Mesenchymal stem cell (in vitro differentiated cells and primary cell): Measurements from ENCODE around the gene QPRT.

Experiments used
- DNase-seq: peaks from one replicate; pipeline ENCODE4 v3.0.0-alpha.2; 2013
- H2AFZ ChIP-seq: one replicate; pipeline ENCODE4 v1.6.1; 2013; ENCODE audit warnings: low read depth, mild to moderate bottlenecking, control low read depth, inconsistent platforms, low read length, moderate library complexity
- H2AK5ac ChIP-seq: 2 replicates; pipeline ENCODE4 v1.6.1; 2013; ENCODE audit warnings: low read length, moderate library complexity, mild to moderate bottlenecking, inconsistent platforms; ENCODE audit not compliant: severe bottlenecking
- H2BK120ac ChIP-seq: one replicate; pipeline ENCODE4 v1.6.1; 2013; ENCODE audit warnings: low read depth, mild to moderate bottlenecking, inconsistent platforms, low read length, moderate library complexity
- H2BK12ac ChIP-seq, 2 experiments: one replicate each; pipeline ENCODE4 v1.6.1; 2013; ENCODE audit warnings: inconsistent platforms in 2 of 2, low read length in 2 of 2, mild to moderate bottlenecking in 2 of 2, moderate library complexity in 2 of 2, control low read depth in 1 of 2
- H2BK15ac ChIP-seq: one replicate; pipeline ENCODE4 v1.6.1; 2013; ENCODE audit warnings: mild to moderate bottlenecking, low read depth, inconsistent platforms; ENCODE audit not compliant: poor library complexity, severe bottlenecking
- H2BK5ac ChIP-seq: 2 replicates; pipeline ENCODE4 v1.6.1; 2013; ENCODE audit warnings: low read depth, mild to moderate bottlenecking, low read length, control low read depth, inconsistent platforms; ENCODE audit not compliant: poor library complexity, severe bottlenecking
- H3K14ac ChIP-seq, 2 experiments: one replicate each; pipeline ENCODE4 v1.6.1; 2013; ENCODE audit warnings: inconsistent platforms in 2 of 2, low read length in 2 of 2, control low read depth in 1 of 2, mild to moderate bottlenecking in 1 of 2, moderate library complexity in 1 of 2
- H3K18ac ChIP-seq, 2 experiments: one replicate each; pipeline ENCODE4 v1.6.1; 2013; ENCODE audit warnings: inconsistent platforms in 2 of 2, low read length in 2 of 2, control low read depth in 1 of 2, low read depth in 1 of 2, mild to moderate bottlenecking in 1 of 2
- H3K23ac ChIP-seq, 2 experiments: one replicate each; pipeline ENCODE4 v1.6.1; 2013; ENCODE audit warnings: inconsistent platforms in 2 of 2, low read length in 2 of 2, mild to moderate bottlenecking in 2 of 2, moderate library complexity in 2 of 2, control low read depth in 1 of 2
- H3K27ac ChIP-seq: 2 replicates; pipeline ENCODE4 v1.5.1; 2013; ENCODE audit warnings: mild to moderate bottlenecking, moderate library complexity, low read length, control low read depth, inconsistent platforms; ENCODE audit not compliant: poor library complexity, severe bottlenecking
- H3K27me3 ChIP-seq, 2 experiments: 2 replicates each; pipeline versions ENCODE4 v1.6.1 to v1.7.0; 2013; ENCODE audit warnings: low read length in 2 of 2, mild to moderate bottlenecking in 2 of 2, moderate library complexity in 2 of 2, control low read depth in 1 of 2, inconsistent platforms in 1 of 2; ENCODE audit not compliant: control insufficient read depth in 1 of 2, insufficient read depth in 1 of 2
- H3K36me3 ChIP-seq, 2 experiments: 2 replicates each; pipeline versions ENCODE4 v1.6.1 to v1.7.0; 2013; ENCODE audit warnings: low read length in 2 of 2, control low read depth in 1 of 2, inconsistent platforms in 1 of 2, low read depth in 1 of 2, mild to moderate bottlenecking in 1 of 2; ENCODE audit not compliant: insufficient read depth in 2 of 2, control insufficient read depth in 1 of 2
- H3K4ac ChIP-seq, 2 experiments: one replicate each; pipeline ENCODE4 v1.6.1; 2013; ENCODE audit warnings: inconsistent platforms in 2 of 2, low read length in 2 of 2, mild to moderate bottlenecking in 2 of 2, moderate library complexity in 2 of 2, control low read depth in 1 of 2, low read depth in 1 of 2
- H3K4me1 ChIP-seq: 2 replicates; pipeline ENCODE4 v1.6.1; 2013; ENCODE audit warnings: low read depth, low read length, control low read depth; ENCODE audit not compliant: control insufficient read depth, insufficient read depth
- H3K4me2 ChIP-seq: 2 replicates; pipeline ENCODE4 v1.6.1; 2013; ENCODE audit warnings: low read length, mild to moderate bottlenecking, inconsistent platforms; ENCODE audit not compliant: poor library complexity, severe bottlenecking
- H3K4me3 ChIP-seq, 2 experiments: 2 replicates each; pipeline versions ENCODE4 v1.5.1 to v1.7.0; 2013; ENCODE audit warnings: low read length in 2 of 2, mild to moderate bottlenecking in 2 of 2, control low read depth in 1 of 2, low read depth in 1 of 2; ENCODE audit not compliant: insufficient read depth in 1 of 2
- H3K79me1 ChIP-seq: replicated peaks from 2 replicates; pipeline ENCODE4 v1.6.1; 2013; ENCODE audit warnings: mild to moderate bottlenecking, control low read depth, low read length, inconsistent platforms; ENCODE audit not compliant: poor library complexity, severe bottlenecking
- H3K9ac ChIP-seq: 2 replicates; pipeline ENCODE4 v1.7.0; 2013; ENCODE audit warnings: mild to moderate bottlenecking, low read length, moderate library complexity
- H3K9me3 ChIP-seq: 2 replicates; pipeline ENCODE4 v1.7.0; 2013; ENCODE audit warnings: mild to moderate bottlenecking, low read length; ENCODE audit not compliant: control insufficient read depth
- H4K8ac ChIP-seq: one replicate; pipeline ENCODE4 v1.6.1; 2013; ENCODE audit warnings: inconsistent platforms, mild to moderate bottlenecking, low read length, moderate library complexity
- H4K91ac ChIP-seq: one replicate; pipeline ENCODE4 v1.6.1; 2013; ENCODE audit warnings: mild to moderate bottlenecking, low read length, inconsistent platforms
- WGBS: methylation state at CpG from one replicate; pipeline ENCODE4 v1.1.7; 2013; ENCODE audit warnings: mixed read lengths; 5-methylcytosine and 5-hydroxymethylcytosine counted together

QPRT gene

DNA sequence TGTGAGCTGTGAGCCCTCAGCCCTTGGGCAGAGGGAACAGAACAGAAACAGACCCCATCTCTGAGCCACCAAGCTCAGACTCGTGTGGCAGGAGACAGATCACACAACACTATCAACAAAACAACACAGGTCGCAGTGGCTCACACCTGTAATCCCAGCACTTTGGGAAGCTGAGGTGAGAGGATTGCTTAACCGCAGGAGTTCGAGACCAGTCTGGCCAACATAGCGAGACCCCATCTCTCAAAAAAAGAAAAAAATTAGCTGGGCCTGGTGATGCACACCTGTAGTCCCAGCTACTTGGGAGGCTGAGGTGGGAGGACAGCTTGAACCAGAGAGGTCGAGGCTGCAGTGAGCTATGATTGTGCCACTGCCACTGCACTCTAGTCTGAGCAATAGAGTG lies 5.5 kb upstream of the QPRT start:
- Histone ChIP-seq H3K79me1 (no peaks in the 10 kb centered on the region), H3K4ac (no peak overlapping the region), H3K4me1 (peaks cover 4% of the 10 kb centered on the region), H3K14ac (peak overlapping the region in 1 of 2 experiments; percentile 41), H3K4me3 (no peak overlapping the region), H3K23ac (peak overlapping the region in 1 of 2 experiments; percentile 40), H3K27ac (no peak overlapping the region), H3K36me3 (peaks cover 0 to 3% of the 10 kb centered on the region in 2 experiments), H2BK12ac (peak overlapping the region; percentile 1 to 86), H3K4me2 (no peak overlapping the region), H3K9me3 (no peaks in the 10 kb centered on the region), H3K9ac (no peak overlapping the region), H2AFZ (no peak overlapping the region), H2AK5ac (peak overlapping the region; percentile 27), H2BK5ac (no peak overlapping the region), H2BK15ac (no peak overlapping the region), H4K91ac (no peak overlapping the region), H3K18ac (no peak overlapping the region), H2BK120ac (no peak overlapping the region), H3K27me3 (peaks cover 0 to 3% of the 10 kb centered on the region in 2 experiments), H4K8ac (no peak overlapping the region)
- 93% methylated on average over 6 of the region's 6 CpGs for WGBS
- DNase-seq = no peak

DNA sequence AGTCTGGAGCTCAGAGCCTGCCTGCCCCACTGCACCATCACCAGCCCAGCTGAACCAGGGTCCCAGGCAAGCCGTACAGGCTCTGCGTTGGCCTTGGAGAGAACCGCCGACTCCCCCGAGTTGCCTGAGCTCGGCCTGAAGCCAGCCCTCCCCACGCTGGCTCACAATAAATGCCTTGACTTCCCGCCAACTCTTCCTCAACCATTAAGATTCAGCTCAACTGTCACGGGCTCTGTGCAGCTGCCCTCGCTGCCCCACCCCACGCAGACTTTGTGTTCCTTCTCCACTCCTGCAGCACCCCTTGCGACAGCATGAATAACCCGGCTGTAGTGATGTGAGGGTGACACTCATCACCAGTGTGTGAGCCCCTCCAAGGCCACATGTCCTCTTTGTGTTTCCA lies 4.8 kb upstream of the QPRT start:
- Histone ChIP-seq H3K23ac (peak overlapping the region in 1 of 2 experiments; percentile 94), H4K91ac (peak overlapping the region; percentile 78), H2BK12ac (peak overlapping the region in 1 of 2 experiments; percentile 6), H3K36me3 (peaks cover 0 to 3% of the 10 kb centered on the region in 2 experiments), H3K4me1 (peaks cover 7% of the 10 kb centered on the region), H3K4me2 (no peak overlapping the region), H2BK5ac (no peak overlapping the region), H2BK15ac (no peak overlapping the region), H3K9me3 (no peaks in the 10 kb centered on the region), H3K4ac (peak overlapping the region in 1 of 2 experiments; percentile 39), H3K79me1 (no peaks in the 10 kb centered on the region), H2AFZ (peak overlapping the region; percentile 69), H3K27me3 (peaks cover 0 to 3% of the 10 kb centered on the region in 2 experiments), H4K8ac (no peak overlapping the region), H3K4me3 (no peak overlapping the region), H3K9ac (no peak overlapping the region), H3K14ac (no peak overlapping the region), H3K27ac (no peak overlapping the region), H3K18ac (peak overlapping the region in 1 of 2 experiments; percentile 34), H2BK120ac (no peak overlapping the region), H2AK5ac (peak overlapping the region; percentile 35)
- 83% methylated on average over 13 of the region's 13 CpGs for WGBS
- no peak for DNase-seq

DNA sequence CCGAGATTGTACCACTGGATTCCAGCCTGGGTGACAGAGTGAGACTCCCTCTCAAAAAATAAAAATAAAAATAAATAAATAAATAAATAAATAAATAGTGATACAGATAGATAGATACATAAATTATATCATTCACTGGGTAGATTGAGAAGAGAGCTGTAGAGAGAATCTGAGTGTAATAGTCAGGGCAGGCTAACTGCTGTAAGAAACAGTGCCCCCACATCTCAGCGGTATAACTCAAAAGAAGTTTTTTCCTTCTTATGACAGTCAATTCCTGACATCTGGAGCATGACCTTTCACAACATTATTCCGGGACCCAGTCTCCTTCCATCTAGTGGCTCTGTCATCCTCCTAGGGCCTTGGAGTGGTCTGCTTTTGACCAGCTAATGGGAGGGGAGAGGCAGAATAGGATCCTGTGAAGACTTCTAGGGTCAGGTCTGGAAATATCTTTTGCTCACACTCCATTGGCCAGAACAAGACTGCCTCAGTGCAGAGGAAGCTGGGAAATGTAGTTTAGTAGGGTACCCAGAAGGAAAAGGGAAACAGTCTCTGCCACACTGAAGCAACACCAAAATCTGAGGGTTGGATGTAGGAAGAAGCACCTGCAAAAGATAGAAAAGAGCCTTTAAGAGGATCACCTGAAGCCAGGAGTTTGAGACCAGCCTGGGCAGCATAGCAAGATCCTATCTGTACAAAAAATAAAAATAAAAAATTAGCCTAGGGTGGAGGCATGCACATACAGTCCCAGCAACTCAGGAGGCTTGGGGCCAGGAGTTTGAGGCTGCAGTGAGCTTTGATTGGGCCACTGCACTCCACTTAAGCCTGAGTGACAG lies 3.0 kb upstream of the QPRT start:
- Histone ChIP-seq H2BK12ac (no peak overlapping the region), H3K36me3 (peaks cover 0 to 8% of the 10 kb centered on the region in 2 experiments), H3K4me2 (no peak overlapping the region), H3K18ac (no peak overlapping the region), H3K27me3 (peaks cover 0 to 3% of the 10 kb centered on the region in 2 experiments), H4K8ac (peak overlapping the region; percentile 24), H2AK5ac (peak overlapping the region; percentile 49), H3K14ac (no peak overlapping the region), H3K79me1 (no peaks in the 10 kb centered on the region), H3K4me3 (no peak overlapping the region), H3K9ac (no peak overlapping the region), H3K27ac (no peak overlapping the region), H2BK5ac (no peak overlapping the region), H2AFZ (no peak overlapping the region), H3K23ac (no peak overlapping the region), H3K4ac (no peak overlapping the region), H3K4me1 (peaks cover 12% of the 10 kb centered on the region), H2BK15ac (no peak overlapping the region), H3K9me3 (no peaks in the 10 kb centered on the region), H2BK120ac (no peak overlapping the region), H4K91ac (no peak overlapping the region)
- peak; percentile 63 for DNase-seq
- WGBS = no CpG with 5 or more reads among the region's 3 CpGs

DNA sequence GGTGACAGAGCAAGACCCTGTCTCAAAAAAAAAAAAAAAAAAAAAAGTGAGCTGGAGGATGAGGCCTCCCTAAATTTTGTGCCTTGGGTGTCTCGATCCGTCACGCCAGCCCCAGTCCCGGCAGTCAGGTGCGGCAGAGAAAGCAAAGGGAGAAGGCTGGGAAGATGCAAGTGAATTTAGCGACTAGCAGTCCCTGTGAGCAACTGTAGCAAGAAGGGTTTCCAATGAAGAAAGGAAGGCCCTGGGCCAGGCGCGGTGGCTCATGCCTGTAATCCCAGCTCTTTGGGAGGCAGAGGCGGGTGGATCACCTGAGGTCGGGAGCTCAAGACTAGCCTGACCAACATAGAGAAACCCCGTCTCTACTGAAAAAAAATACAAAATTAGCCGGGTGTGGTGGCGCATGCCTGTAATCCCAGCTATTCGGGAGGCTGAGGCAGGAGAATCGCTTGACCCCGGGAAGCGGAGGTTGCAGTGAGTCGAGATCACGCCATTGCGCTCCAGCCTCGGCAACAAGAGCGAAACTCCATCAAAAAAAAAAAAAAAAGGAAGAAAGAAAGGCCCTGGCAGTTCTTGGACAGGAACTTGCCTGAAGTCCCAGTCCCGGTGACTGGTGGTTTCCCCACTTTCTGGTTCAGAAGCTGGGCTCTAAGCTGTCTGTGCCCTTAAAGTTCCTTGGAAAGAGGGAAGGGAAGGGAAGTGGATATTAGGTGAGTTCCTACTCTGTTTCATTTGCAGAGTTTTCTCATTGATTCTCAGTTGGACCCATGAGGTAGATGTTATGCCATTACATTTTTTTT lies 1.8 kb upstream of the QPRT start:
- 95% methylated on average over 23 of the region's 23 CpGs for WGBS
- Histone ChIP-seq H2BK5ac (no peak overlapping the region), H3K27me3 (no peaks in the 10 kb centered on the region), H3K36me3 (peaks cover 0 to 17% of the 10 kb centered on the region in 2 experiments), H3K4ac (peak overlapping the region in 1 of 2 experiments; percentile 20), H3K4me3 (no peak overlapping the region), H2BK15ac (no peak overlapping the region), H3K23ac (no peak overlapping the region), H4K91ac (no peak overlapping the region), H2BK120ac (no peak overlapping the region), H3K4me1 (peaks cover 16% of the 10 kb centered on the region), H2AFZ (no peak overlapping the region), H3K27ac (no peak overlapping the region), H3K9me3 (no peaks in the 10 kb centered on the region), H3K9ac (no peak overlapping the region), H3K4me2 (no peak overlapping the region), H2AK5ac (no peak overlapping the region), H3K79me1 (no peaks in the 10 kb centered on the region), H3K14ac (no peak overlapping the region), H2BK12ac (no peak overlapping the region), H3K18ac (no peak overlapping the region), H4K8ac (no peak overlapping the region)
- no peak for DNase-seq
